ENCODE results near the gene ADNP. TPM values are rescaled to one million over a fixed set of nuclear protein-coding genes. Genes with fewer than 3 reads are reported as not detected.

ADNP gene
- total and polyA plus RNA-seq, 12 donors = 32.4 to 76.4 (median 54.0) TPM

- intact Hi-C loops (cut with DNase I) = loop anchor here in 1 of 2 donors (10.0 kb wide), 1 partner anchor 117 kb away; no protein-coding TSS in a partner anchor
These were observed 814 bp upstream of the ADNP start for GRCh38 chr20:50932016-50932485.

GRCh38 chr20:50930976-50931305 is 296 bp downstream of the ADNP start:
- peak overlapping the region; percentile 91 to 99 (median 98) for H3K27ac ChIP-seq
- peak overlapping the region in 2 of 4 donors; percentile 59 to 78 for H3K4me3 ChIP-seq
- intact Hi-C loops (cut with DNase I) = loop anchor here in 1 of 2 donors (10.0 kb wide), 1 partner anchor 116 kb away; no protein-coding TSS in a partner anchor
- H3K4me1 ChIP-seq (replicated peaks in 1 of 2) = peaks cover 3 to 44% of the 10 kb centered on the region in 2 donors
- peaks cover 0 to 24% of the 10 kb centered on the region in 2 donors for H3K36me3 ChIP-seq (replicated peaks in 1 of 2)
- 0 to 1% methylated on average over 14 to 42 of the region's 45 CpGs; no CpG with 5 or more reads in 2 of the 4 donors for WGBS, 4 donors
- H3K9me3 ChIP-seq (replicated peaks in 1 of 3) = no peaks in the 10 kb centered on the region
- DNase-seq = no peak
- H3K27me3 ChIP-seq = no peaks in the 10 kb centered on the region
- TF ChIP-seq CTCF (IDR thresholded peaks at IDR 0.05) = no peak
- TF ChIP-seq POLR2A (IDR thresholded peaks at IDR 0.05) = no peak

More at GRCh38 chr20:50932016-50932485, 814 bp upstream of the ADNP start:
- Histone ChIP-seq H3K4me3 (peak overlapping the region in 2 of 4 donors; percentile 59 to 78), H3K9me3 (replicated peaks in 1 of 3) (no peaks in the 10 kb centered on the region), H3K36me3 (replicated peaks in 1 of 2) (peaks cover 0 to 29% of the 10 kb centered on the region in 2 donors), H3K27ac (peak overlapping the region; percentile 91 to 99 (median 98)), H3K27me3 (no peaks in the 10 kb centered on the region), H3K4me1 (replicated peaks in 1 of 2) (peaks cover 3 to 33% of the 10 kb centered on the region in 2 donors)
- WGBS, 4 donors = 31 to 50% (median 44%) methylated on average over 6 of the region's 6 CpGs
- TF ChIP-seq CTCF (IDR thresholded peaks at IDR 0.05) = no peak
- TF ChIP-seq POLR2A (IDR thresholded peaks at IDR 0.05) = no peak
- DNase-seq = no peak

GRCh38 chr20:50930139-50930975 is 880 bp downstream of the ADNP start:
- Histone ChIP-seq H3K27me3 (no peaks in the 10 kb centered on the region), H3K9me3 (replicated peaks in 1 of 3) (no peaks in the 10 kb centered on the region), H3K4me3 (peak overlapping the region in 3 of 4 donors; percentile 67 to 81 (median 78)), H3K4me1 (replicated peaks in 1 of 2) (peaks cover 7 to 50% of the 10 kb centered on the region in 2 donors), H3K27ac (peak overlapping the region in 4 of 5 donors; percentile 64 to 99 (median 94)), H3K36me3 (replicated peaks in 1 of 2) (peaks cover 0 to 19% of the 10 kb centered on the region in 2 donors)
- 0 to 10% (median 1%) methylated on average over 3 to 79 of the region's 79 CpGs for WGBS, 4 donors
- peak in 6 of 7 donors; percentile 23 to 39 (median 36) for DNase-seq
- intact Hi-C loops (cut with DNase I) = loop anchor here in 1 of 2 donors (10.0 kb wide), 1 partner anchor 116 kb away; no protein-coding TSS in a partner anchor
- no peak for TF ChIP-seq CTCF (IDR thresholded peaks at IDR 0.05)
- no peak for TF ChIP-seq POLR2A (IDR thresholded peaks at IDR 0.05)
